ENCODE data around the gene CYTH4.
"Not testable (repeated sequence)": the region's sequence is repeated elsewhere in the genome, so short reads cannot be mapped to it uniquely, and the experiment has no call there.

Gene CYTH4

DNA sequence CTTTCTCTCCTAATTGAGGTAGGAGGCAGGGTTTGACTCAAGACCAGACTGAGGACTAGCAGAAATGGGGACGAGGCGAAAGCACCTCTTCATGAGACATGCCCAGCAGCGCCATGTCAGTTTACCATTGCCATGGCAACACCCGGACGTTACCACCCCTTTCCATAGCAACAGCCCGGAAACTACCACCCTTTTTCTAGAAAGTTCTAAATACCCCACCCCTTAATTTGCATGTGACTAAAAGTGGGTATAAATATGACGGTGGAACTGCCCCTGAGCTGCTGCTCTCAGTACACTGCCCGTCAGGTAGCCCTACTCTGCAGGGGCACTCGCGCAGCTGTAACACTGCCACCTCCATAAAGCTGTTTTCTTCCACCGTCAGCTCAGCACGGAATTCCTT, 32.3 kb upstream of the CYTH4 start:
- no peak for DNase-seq

DNA sequence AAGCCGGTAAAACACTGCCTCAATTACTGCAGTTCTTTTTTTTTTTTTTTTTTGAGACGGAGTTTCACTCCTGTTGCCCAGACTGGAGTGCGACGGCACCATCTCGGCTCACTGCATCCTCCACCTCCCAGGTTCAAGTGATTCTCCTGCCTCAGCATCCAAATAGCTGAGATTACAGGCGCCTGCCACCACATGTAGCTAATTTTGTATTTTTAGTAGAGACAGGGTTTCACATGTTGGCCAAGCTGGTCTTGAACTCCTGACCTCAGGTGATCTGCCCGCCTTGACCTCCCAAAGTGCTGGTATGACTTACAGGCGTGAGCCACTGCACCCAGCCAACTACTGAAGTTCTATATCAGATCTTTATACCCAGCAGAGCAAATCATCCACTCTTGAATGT, 30.5 kb upstream of the CYTH4 start:
- not testable (repeated sequence) for DNase-seq

DNA sequence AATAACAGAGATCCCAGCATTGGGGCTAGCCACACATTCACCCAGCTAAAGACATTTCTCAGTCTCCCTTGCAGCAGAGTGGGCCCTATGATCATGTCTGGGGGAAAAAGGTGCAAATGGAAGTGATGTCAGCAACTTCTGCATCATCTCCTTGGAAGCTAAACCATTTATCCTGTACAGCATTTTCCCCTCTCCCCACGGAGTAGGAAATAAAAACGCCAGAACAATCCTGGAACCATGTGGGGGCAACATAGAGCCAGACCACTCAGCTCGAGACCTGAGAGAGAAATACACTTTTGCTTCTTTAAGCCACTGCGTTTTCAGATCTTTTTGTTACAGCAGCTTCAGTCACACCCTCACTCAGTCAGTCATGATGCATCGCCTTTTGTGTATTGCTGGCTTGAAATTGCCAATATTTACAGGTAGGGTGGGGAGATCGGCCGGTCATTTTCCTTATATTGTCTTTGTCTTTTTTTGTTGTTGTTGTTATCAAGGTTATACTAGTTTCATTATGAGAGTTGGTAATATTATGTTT, 29.1 kb upstream of the CYTH4 start:
- no peak for DNase-seq

DNA sequence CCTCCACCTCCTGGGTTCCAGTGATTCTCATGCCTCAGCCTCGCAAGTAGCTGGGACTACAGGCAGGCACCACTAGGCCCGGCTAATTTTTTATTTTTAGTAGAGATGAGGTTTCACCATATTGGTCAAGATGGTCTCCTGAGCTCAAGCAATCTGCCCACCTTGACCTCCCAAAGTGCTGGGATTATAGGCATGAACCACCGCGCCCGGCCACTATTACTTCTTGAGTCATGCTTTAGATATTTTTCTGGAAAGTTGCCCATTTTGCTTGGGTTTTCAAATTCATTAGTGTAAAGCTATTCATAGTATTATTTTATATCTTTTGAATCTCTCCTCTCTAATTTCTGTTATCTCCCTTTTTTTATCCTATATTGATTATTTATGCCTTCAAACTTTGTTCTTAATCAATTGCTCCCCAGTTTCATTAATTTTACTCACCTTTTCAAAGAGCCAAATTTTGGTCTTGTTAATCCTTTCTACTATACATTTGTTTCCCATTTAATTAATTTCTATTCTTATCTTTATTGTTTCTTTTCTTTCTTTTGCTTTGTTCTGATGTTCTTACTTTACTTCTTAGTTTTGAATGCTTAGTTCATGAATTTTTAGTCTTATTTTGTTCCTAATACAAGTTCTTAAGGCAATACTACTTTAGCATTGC, 28.0 kb upstream of the CYTH4 start:
- DNase-seq, result no peak

DNA sequence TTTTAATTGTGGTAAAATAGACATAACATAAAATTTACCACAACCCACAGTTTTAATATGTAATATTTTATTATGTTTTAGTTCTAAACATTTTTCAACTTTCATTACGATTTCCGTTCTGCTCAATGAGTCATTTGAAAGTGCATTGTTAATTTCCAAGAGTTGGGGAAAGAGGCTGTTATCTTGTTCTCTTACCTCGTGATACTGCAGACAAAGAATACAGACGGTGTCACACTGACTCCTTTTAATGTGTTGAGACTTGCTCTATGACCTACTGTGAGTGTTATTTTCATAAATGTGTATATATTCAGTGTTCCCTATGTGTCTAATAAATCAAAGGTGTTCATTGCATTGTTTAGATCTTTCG, 27.5 kb upstream of the CYTH4 start:
- no peak for DNase-seq

DNA sequence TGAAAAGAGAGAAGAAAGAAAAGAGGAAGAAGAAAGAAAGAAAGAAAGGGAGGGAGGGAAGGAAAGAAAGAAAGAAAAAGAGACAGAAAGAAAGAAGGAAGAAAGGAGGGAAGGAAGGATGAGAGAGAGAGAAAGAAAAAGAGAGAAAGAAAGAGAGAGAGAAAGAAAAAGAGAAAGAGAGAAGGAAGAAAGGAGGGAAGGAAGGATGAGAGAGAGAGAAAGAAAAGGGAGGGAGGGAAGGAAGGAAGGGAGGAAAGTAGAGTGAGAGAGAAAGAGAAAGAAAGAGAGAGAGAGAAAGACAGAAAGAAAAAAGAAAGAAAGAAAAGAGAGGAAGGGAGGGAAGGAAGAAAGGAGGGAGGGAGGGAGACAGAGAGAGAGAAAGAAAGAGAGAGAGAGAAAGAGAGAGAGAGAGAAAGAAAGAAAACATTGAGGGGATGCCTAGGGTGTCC, 26.7 kb upstream of the CYTH4 start:
- no peak for DNase-seq

DNA sequence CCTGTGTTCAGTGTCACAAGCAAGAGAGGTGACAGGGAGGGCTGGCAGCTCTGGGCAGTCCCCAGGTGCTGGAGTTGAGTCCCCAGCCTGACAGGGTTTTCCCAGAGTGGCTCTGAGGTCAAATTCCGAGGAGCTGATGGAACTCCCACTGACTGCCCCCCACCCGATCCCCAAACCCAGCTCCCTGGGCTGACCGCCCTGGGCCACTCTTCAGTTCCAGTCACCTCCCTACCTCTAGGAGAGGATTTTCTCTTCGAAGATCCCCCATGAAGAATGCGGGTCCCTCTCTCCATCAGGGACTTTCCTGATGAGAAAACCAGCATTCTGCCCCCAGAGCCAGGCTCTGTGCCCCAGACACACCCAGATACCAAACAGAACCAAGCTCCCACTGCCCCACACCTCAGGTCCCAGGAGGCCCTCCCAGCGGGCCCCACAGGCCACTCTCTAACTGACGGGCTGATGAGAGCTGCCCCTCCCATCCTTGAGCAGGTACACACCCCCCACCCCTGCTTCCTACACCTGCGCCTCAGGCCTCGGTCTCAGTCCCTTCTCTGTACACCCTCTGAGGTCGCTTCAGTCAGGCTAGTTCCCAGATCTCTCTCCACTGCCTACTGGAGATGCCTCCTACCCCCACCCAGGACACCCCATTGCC, 26.1 kb upstream of the CYTH4 start:
- DNase-seq, result no peak

DNA sequence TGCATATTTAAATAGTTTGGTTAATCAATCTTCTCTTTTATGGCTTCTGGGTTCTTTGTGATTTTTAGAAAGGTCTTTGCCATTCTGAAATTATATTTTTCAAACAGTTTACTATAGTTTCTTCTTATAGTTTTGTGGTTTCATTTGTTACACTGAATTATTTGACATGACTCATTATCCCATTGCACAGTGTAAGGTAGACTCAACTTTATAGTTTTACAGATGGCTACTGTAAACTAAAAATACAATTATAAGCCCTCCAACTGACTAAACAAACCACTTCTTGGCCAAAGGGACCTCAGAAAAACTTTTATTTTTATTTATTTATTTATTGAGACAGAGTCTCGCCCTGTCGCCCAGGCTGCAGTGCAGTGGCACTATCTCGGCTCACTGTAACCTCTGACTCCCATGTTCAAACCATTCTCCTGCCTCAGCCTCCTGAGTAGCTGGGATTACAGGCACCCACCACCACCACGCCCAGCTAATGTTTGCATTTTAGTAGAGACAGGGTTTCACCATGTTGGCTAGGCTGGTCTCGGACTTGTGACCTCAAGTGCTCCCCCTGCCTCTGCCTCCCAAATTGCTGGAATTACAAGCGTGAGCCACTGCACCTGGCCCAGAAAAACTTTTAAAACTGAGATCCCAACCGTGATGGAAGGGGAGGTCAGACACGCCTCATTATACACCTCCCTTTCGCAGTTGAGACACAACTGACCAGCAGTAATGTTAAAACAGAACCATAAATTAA, 24.1 kb upstream of the CYTH4 start:
- no peak for DNase-seq

DNA sequence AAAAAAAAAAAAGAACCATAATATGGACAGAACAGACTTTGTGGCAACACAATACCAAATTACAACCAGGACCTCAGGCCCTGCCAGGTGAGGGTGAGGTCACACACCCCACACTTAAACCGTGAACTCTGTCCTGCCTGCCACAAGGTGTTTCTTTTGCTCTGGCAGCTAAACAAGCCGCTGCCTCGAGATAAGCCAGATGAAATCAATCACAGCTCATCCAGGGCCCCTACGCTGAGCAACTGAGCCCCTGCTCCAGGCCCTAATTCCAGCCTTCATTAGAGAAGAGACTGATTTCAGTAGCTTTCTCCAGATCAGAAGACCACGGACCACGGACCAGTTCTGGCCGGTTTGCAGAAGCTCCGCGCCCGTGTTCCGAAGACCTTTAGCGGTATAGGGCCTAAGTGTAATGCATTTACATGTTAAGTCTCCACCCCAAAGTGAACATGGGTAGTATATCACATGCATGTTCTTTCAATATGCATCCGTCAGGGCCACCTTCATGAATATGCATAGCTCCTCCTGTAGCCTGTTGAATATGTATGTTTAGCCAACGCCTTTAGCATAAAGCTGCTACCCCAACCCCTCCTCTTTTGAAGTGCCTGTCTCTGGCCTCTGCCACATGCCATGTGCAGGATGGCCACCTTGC, 23.4 kb upstream of the CYTH4 start:
- DNase-seq, result no peak

DNA sequence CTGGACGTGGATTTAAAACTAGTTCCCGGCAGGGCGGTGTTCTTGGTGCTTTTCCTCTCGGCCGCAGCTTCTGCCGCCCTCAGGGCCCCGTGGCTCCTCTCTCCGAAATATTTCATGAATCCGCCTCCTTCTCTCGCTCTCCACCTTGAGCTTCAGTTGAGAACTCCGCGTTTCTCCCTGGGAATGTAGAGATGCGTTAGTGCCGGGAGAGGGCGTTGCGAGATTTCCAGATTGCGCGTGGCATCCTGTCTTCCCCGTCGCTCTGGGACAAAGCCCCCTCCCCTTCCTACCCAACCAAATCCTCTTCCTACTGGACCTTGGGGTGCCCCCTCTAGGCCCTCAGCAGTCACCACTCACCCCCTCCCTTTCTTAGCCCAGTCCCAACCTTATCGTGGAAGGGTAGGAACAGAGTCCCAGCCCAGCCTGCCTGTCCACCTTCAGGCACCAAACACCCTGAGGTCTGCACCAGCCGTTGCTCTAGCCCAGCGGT, 22.7 kb upstream of the CYTH4 start:
- peak; percentile 39 for DNase-seq

DNA sequence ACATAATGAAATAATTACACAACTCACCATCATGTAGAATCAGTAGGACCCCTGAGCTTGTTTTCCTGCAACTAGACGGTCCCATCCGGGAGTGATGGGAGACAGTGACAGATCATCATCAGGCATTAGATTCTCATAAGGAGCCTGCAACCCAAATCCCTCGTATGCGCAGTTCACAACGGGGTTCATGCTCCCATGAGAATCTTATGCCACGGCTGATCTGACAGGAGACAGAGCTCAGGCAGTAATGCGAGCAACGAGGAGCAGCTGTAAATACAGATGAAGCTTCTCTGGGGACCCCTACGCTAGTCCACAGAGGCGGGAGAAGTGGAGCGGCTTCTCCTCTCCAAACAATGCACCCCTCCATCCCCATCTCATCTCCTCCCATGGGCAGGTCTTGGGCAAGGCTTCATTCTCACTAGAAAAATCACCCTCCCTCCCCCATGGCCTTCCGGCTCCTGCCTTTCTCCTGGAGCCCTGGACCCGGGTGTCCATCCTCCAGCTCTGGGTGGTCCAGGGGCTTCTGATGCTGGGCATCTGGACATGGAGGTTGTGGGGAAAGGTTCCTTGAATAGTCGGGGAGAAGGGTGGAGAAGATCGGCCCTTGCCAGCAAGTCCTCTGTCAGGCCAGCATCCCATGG, 22.0 kb upstream of the CYTH4 start:
- no peak for DNase-seq

DNA sequence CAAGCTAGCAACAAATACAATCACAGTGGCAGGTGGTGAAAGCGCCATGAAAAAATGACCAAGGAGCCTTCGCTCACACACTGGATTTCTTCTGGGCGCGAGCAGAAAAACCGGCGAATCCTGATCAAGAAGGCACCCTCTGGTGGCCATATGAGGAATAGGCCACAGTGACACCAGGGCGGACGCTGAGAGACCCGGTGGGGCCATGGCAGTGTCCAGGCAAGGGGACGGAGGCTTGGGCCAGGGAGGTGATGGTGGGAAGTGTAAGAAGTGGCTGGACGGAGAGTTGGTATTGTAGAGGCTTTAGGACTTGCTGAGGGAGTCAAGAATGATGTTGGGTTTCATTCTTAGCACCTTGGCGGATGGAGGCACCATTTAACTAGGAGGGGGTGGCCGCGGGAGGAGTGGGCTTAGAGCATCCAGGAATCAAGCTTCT, 21.4 kb upstream of the CYTH4 start:
- no peak for DNase-seq

DNA sequence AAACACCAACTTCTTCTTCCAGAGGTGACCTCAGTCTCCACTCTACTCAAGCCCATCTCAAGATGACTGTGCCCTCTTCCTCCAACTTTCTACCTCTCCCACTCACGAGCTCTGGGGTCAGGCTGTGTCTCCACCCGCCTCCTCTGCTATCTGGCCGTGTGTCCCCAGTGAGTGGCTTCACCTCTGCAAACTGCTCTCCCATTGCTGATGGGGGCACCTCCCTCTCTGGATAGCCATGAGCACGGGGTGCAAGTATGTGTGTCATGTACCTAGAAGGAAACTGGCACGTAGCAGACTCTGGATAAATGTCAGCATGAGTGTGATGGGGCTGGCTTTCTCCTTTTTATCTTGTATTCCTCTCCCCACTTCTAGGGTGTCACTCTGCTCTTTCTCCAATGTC, 20.0 kb upstream of the CYTH4 start:
- DNase-seq, result no peak

DNA sequence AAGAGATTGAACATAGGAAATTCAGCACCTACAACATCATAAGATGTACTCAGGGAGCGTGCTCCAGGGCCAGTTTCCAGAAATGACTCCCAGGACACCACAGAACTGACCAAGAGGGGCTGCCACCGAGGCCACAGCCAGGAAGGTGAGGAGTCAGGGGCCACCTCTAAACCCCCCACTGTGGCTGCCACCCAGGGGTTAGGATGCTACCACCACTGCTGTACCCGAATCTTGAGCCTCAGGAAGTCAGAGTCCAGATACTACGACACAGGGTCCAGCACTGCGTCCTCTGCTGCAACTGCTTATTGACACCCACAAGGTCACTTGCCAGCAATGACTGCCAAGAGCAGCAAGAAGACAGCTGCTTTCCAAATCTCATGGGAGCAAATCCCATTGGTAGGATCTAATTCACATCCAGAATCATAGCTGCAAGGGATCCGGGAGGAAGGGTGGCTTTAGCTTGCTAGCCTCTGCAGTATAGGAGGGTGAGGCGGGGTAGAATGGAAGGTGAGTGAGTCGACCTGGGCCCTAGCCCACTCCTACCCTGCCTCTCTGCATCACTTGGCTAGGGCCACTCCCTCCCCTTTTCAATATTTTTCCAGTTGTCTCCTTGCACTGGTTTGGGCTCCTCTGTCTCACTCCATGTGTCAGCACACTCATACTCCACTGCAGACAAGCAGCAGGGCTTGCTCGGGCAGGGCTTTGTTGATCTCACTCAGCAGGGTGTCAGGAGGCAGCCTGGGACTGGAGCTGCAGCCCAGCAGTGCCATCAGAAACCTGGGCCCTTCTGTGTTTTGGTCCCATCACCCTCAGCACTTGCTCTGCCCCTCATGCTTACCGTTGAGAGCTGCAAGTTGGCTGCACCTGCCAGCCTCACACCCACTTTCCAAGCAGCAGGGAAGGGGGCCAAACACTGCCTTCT, 18.1 kb upstream of the CYTH4 start:
- no peak for DNase-seq

DNA sequence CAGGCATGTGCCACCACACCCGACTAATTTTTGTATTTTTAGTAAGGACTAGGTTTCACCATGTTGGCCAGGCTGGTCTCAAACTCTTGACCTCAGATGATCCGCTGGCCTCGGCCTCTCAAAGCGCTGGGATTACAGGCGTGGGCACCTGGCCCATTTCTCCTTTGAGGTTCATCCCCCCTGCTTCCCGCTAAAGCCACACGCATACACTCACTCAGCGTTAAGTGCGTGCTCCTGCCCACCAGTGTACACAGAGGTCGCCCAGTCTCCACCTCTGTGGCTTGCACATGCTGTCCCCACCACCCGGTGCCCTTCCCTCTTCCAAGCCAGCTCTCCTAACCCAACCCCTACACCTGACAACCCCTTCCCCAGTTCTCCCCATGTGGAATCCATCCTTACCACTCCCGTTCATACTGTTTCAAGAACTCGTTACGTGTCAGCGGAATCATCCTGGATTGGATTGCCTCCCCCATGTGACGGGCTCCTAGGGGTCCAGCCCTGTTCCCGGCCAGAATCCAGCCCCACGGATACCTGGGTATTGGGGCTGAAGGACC, 15.7 kb upstream of the CYTH4 start:
- DNase-seq, result no peak

DNA sequence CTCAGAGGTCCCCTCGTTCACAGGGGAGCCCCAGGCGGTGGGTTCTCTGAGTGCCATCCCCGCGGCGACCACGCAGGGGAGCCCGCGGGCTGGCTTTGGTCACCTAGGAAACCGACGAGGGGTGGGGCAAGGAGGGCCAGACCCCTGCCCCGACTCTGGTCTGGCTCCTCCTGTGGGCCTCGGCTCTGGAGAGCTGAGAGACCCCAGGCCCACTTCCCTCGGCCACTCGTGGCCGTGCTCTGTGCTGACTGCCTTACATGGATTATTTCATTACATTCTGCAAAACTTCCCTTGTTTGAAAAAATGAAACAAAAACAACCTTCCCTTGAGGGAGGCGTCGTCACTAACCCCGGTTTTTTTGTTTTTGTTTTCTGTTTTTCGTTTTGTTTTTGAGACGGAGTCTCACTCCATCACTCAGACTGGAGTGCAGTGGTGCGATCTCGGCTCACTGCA, 15.1 kb upstream of the CYTH4 start:
- no peak for DNase-seq

DNA sequence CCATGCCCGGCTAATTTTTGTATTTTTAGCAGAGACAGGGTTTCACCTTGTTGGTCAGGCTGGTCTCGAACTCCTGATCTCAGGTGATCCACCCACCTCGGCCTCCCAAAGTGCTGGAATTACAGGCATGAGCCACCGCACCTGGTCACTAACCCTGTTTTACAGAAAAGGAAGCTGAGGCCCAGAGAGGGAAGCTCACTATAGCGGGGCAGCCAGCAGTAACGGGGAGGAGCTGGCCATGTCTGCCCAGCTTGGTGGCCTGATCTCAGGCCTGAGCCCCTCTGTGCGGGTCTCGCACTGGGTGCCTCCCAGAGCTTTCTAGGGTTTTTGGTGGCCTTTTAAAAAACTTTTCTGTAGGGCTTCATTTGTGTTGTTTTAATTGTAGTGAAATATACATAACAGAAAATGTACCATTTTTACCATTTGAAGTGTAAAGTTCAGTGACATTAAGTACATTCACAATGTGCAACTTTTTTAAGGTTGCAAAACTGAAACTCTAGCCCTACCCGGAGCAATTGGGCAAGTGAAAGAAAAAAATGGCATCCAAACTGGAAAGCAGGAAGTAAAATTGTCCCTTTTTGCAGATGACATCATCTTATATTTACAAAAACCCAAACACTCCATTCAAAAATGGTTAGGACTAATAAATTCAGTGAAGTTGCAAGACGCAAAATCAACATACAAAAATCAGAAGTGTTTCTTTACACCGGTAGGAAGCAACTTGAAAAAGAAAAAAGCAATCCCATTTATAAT, 14.5 kb upstream of the CYTH4 start:
- DNase-seq, result peak; percentile 39

DNA sequence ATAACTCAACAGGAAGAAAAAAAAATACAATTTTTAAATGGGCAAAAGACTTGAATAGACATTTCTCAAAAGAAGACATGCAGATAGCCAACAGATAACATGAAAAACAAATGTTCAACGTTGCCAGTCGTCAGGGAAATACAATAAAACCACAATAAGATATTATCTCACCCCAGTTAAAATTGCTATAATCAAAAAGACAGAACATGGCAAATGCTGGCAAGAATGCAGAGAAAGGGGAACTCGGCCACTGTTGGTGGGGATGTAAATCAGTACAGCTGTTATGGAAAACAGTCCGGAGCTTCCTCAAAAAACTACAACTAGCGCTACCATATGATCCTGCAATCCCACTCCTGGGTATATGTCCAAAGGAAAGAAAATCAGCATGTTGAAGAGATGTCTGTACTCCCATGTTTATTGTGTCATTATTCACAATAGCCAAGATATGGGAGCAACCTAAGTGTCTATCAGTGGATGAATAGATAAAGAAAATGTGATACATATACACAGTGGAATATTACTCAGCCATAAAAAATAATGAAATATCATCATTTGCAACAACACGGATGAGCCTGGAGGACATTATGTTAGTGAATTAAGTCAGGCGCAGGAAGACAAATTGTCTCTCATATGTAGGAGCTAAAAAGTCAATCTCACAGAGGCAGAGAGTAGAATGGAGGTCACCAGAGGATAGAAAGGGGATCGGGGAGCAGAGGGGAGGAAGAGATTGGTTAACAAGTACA, 12.2 kb upstream of the CYTH4 start:
- DNase-seq, result peak; percentile 81

DNA sequence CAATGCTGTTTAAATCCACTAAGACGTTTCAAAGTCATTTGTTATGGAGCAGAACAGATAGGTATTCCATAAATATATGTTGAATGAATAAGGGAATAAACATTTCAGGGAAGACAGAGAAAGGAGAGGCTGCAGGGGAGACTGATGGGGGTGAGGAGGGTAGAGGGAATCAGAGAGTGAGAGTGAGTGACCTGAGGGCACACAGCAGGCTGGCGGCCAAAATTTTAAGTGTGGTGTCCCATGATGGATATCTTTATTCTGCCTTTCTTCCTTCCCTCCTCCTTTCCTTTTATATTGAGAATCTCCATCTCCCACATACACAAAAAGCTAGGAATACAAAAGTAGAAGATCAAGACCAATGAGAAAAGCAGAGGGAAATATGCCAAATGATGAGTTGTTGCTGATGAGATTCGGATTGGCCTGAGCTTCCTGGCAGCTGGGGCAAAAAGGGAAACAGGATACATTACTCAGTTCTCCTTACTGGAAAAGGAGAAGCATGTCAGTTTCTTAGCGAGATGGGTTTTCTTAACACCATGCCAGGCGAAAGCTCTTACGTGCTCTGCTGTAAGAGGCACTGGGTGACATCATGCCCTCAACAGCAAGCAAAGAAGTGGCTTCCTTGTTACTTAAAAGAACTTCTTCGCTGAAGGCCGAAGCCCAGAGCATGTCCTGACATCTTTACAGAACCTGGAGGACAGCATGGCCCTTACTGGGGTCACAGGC, 11.2 kb upstream of the CYTH4 start:
- DNase-seq, result peak; percentile 29

Measured in GF-D8 (cell line).